ENCODE measurements around the gene EFHD2.
"Not testable (repeated sequence)": the region's sequence is repeated elsewhere in the genome, so short reads cannot be mapped to it uniquely, and the experiment has no call there.

The EFHD2 gene
- long read RNA-seq, donor 1, transcript EFHD2-201 (4 exons, 2,419 nt): major isoform, 9 of 9 reads
- long read RNA-seq, donor 1, partial matches to known transcripts: 0 of 9 reads
- long read RNA-seq, donor 1, other reads (novel, unspliced or antisense): 0 of 9 reads
- long read RNA-seq, donor 2, transcript EFHD2-201 (4 exons, 2,419 nt): major isoform, 10 of 10 reads
- long read RNA-seq, donor 2, partial matches to known transcripts: 0 of 10 reads
- long read RNA-seq, donor 2, other reads (novel, unspliced or antisense): 0 of 10 reads
- long read RNA-seq, donor 3, transcript EFHD2-201 (4 exons, 2,419 nt): major isoform, 9 of 9 reads
- long read RNA-seq, donor 3, partial matches to known transcripts: 0 of 9 reads
- long read RNA-seq, donor 3, other reads (novel, unspliced or antisense): 0 of 9 reads
- long read RNA-seq, donor 4, transcript EFHD2-201 (4 exons, 2,419 nt): major isoform, 12 of 17 reads
- long read RNA-seq, donor 4, partial matches to known transcripts: 5 of 17 reads
- long read RNA-seq, donor 4, other reads (novel, unspliced or antisense): 0 of 17 reads
- long read RNA-seq, donor 5, transcript EFHD2-201 (4 exons, 2,419 nt): major isoform, 8 of 8 reads
- long read RNA-seq, donor 5, partial matches to known transcripts: 0 of 8 reads
- long read RNA-seq, donor 5, other reads (novel, unspliced or antisense): 0 of 8 reads
- long read RNA-seq, donor 6, transcript EFHD2-201 (4 exons, 2,419 nt): major isoform, 12 of 12 reads
- long read RNA-seq, donor 6, partial matches to known transcripts: 0 of 12 reads
- long read RNA-seq, donor 6, other reads (novel, unspliced or antisense): 0 of 12 reads
- long read RNA-seq, donor 7, transcript EFHD2-201 (4 exons, 2,419 nt): major isoform, 17 of 17 reads
- long read RNA-seq, donor 7, partial matches to known transcripts: 0 of 17 reads
- long read RNA-seq, donor 7, other reads (novel, unspliced or antisense): 0 of 17 reads
- long read RNA-seq, donor 8, transcript EFHD2-201 (4 exons, 2,419 nt): major isoform, 10 of 10 reads
- long read RNA-seq, donor 8, partial matches to known transcripts: 0 of 10 reads
- long read RNA-seq, donor 8, other reads (novel, unspliced or antisense): 0 of 10 reads

GRCh38 chr1:15409388-15410222, at the start of gene EFHD2:
Gene EFHD2, plus strand, starts transcription at chr1:15409888. Its CDS starts 84 bp downstream, at chr1:15409972.
- DNase-seq: peak; percentile 77

GRCh38 chr1:15360700-15361099, 49.0 kb upstream of the EFHD2 start:
- no peak for DNase-seq

- DNase-seq: no peak
Measured at GRCh38 chr1:15362096-15362736, 47.5 kb upstream of the EFHD2 start.

- no peak for DNase-seq
Measured at GRCh38 chr1:15362737-15363128, 47.0 kb upstream of the EFHD2 start.

- no peak for DNase-seq
Measured at GRCh38 chr1:15364740-15365139, 44.9 kb upstream of the EFHD2 start.

- DNase-seq: no peak
Measured at GRCh38 chr1:15368888-15369287, 40.8 kb upstream of the EFHD2 start.

GRCh38 chr1:15370268-15370667, 39.4 kb upstream of the EFHD2 start:
- DNase-seq: no peak

- no peak for DNase-seq
Measured at GRCh38 chr1:15370781-15371520, 38.7 kb upstream of the EFHD2 start.

GRCh38 chr1:15371610-15372545, 37.8 kb upstream of the EFHD2 start:
- no peak for DNase-seq

- no peak for DNase-seq
Measured at GRCh38 chr1:15378729-15379128, 31.0 kb upstream of the EFHD2 start.

- DNase-seq: not testable (repeated sequence)
Measured at GRCh38 chr1:15379151-15379550, 30.5 kb upstream of the EFHD2 start.

- DNase-seq: no peak
Measured at GRCh38 chr1:15380601-15381508, 28.8 kb upstream of the EFHD2 start.

- no peak for DNase-seq
Measured at GRCh38 chr1:15381805-15382204, 27.9 kb upstream of the EFHD2 start.

- no peak for DNase-seq
Measured at GRCh38 chr1:15382601-15383518, 26.8 kb upstream of the EFHD2 start.

- no peak for DNase-seq
Measured at GRCh38 chr1:15383810-15384209, 25.9 kb upstream of the EFHD2 start.

- no peak for DNase-seq
Measured at GRCh38 chr1:15384301-15384901, 25.3 kb upstream of the EFHD2 start.

GRCh38 chr1:15385420-15385819, 24.3 kb upstream of the EFHD2 start:
- no peak for DNase-seq

Data from right kidney (tissue), 9 donors.